Measurements from ENCODE around the gene POP4. TPM values are rescaled to one million over a fixed set of nuclear protein-coding genes. Genes with fewer than 3 reads are reported as not detected.

Gene POP4
- total and polyA plus RNA-seq, 9 of the 15 experiments (the other 6 are each of a cell fraction or from before 2014, with no cell fraction given) = 42.1 to 128 (median 99.0) TPM

- peak; percentile 75 for TF ChIP-seq ATF3 (IDR thresholded peaks at IDR 0.05)
- TF ChIP-seq ATF3 (CRISPR knock-in tag; conservative IDR thresholded peaks at IDR 0.05) = no peak
- TF ChIP-seq ARID4B (CRISPR knock-in tag; IDR thresholded peaks at IDR 0.05) = no peak
- no peak for TF ChIP-seq CCNT2 (IDR thresholded peaks at IDR 0.05; ENCODE audit: borderline replicate concordance, extremely low read depth, insufficient read length, low read depth, low read length)
- TF ChIP-seq UBTF (IDR thresholded peaks at IDR 0.05; ENCODE audit: borderline replicate concordance in 1 of 2, low read depth in 2 of 2, low read length in 2 of 2) = 0 out of 4 replicates have a peak, but pooled peaks of 1 of the 2 experiments have one; percentile 34
- no peak for TF ChIP-seq HNRNPLL (IDR thresholded peaks at IDR 0.05; ENCODE audit: low read depth, low read length, poor library complexity, severe bottlenecking)
- TF ChIP-seq ELF4 (CRISPR knock-in tag; IDR thresholded peaks at IDR 0.05) = no peak
- peak in 1 of 2 experiments; percentile 37; a peak in 2 of 4 replicates for TF ChIP-seq NRF1 (conservative IDR thresholded peaks at IDR 0.05 in 1 of 2, IDR thresholded peaks at IDR 0.05 in 1 of 2)
- TF ChIP-seq ZNF551 (CRISPR knock-in tag; IDR thresholded peaks at IDR 0.05) = no peak
- no peak for TF ChIP-seq SIRT6 (IDR thresholded peaks at IDR 0.05; ENCODE audit: low read depth, low read length)
- peak; percentile 72; the same call in 1 of the 2 replicates for TF ChIP-seq SMAD4 (CRISPR knock-in tag; conservative IDR thresholded peaks at IDR 0.05)
- no peak for TF ChIP-seq IFI16 (CRISPR knock-in tag; IDR thresholded peaks at IDR 0.05)
- TF ChIP-seq TFE3 (CRISPR knock-in tag; IDR thresholded peaks at IDR 0.05) = peak; percentile 87
- peak; percentile 68; the same call in 1 of the 2 replicates for TF ChIP-seq SMARCE1 (IDR thresholded peaks at IDR 0.05)
- peak; percentile 69; the same call in 1 of the 2 replicates for TF ChIP-seq ARID1B (IDR thresholded peaks at IDR 0.05)
- peak; percentile 97 for TF ChIP-seq ZNF766 (CRISPR knock-in tag; conservative IDR thresholded peaks at IDR 0.05)
- TF ChIP-seq NR4A1 (CRISPR knock-in tag; IDR thresholded peaks at IDR 0.05) = no peak
- TF ChIP-seq NR4A1 (tag; IDR thresholded peaks at IDR 0.05) = peak; percentile 79
Observed at GRCh38 chr19:29662604-29663404, 56.7 kb downstream of the POP4 start (continued).

Measured in K562 (cell line).